Body of pancreas (tissue), 4 donors: ENCODE results near the gene AADACL4. TPM values are rescaled to one million over a fixed set of nuclear protein-coding genes. Genes with fewer than 3 reads are reported as not detected.

Source experiments
- ATAC-seq: fragments of 150-250 bp; one replicate; pipeline ENCODE4 v1.9.1; 2016
- DNase-seq, 4 donors: peaks; one replicate each; pipeline ENCODE4 v3.0.0-alpha.2; 2019
- H3K27ac ChIP-seq, 4 donors: fragments of 200-600 bp; sonication (generic); 1 replicate in 3 of 4; 2 replicates in 1 of 4; pipeline versions ENCODE4 v1.5.1 to v1.6.1; 2016 to 2019; ENCODE audit warnings: mild to moderate bottlenecking in 1 of 4, mixed read lengths in 1 of 4, moderate library complexity in 1 of 4
- H3K27me3 ChIP-seq, 2 donors: fragments of 200-600 bp; sonication (generic); one replicate each; pipeline ENCODE4 v1.6.0; 2016; ENCODE audit warnings: mild to moderate bottlenecking in 1 of 2
- H3K36me3 ChIP-seq, 2 donors: fragments of 200-600 bp; sonication (generic); replicated peaks in 1 of 2; 2 replicates each; pipeline ENCODE4 v1.5.1; 2016; ENCODE audit warnings: low read depth in 2 of 2; ENCODE audit not compliant: insufficient read depth in 1 of 2
- H3K4me1 ChIP-seq: fragments of 200-600 bp; sonication (generic); one replicate; pipeline ENCODE4 v1.6.0; 2016
- H3K4me3 ChIP-seq, 2 donors: fragments of 200-600 bp; sonication (generic); 1 replicate in 1 of 2; 2 replicates in 1 of 2; pipeline ENCODE4 v1.5.1; 2016 to 2019
- H3K9me3 ChIP-seq, 3 donors: fragments of 200-600 bp; sonication (generic); 1 replicate in 2 of 3; 2 replicates in 1 of 3; pipeline ENCODE4 v1.5.1; 2016
- POLR2A ChIP-seq, 3 donors: fragments of 450-650 bp; IDR thresholded peaks; one replicate each; pipeline ENCODE4 v1.6.1; 2016; ENCODE audit warnings: antibody characterized with exemption in 3 of 3, mild to moderate bottlenecking in 2 of 3
- WGBS, 2 donors: methylation state at CpG; one replicate each; pipeline ENCODE4 v1.1.5; 2017; 5-methylcytosine and 5-hydroxymethylcytosine counted together
- intact Hi-C: fragments of 100-400 bp; cut with DNase I; formaldehyde crosslinking; loops from one replicate; pipeline ENCODE4 v1.15.1; 2023
- total RNA-seq, 2 donors: library from RNA; depleted of rRNA; stranded (reverse); fragments of >200 nt; gene quantifications; one replicate each; pipeline ENCODE4 v1.1.0, GENCODE V29; 2016
- TF ChIP-seq, protein P1 (sequence below), 7 experiments: fragments of 450-650 bp in 4 of 7; fragments of 200-600 bp in 3 of 7; sonication (generic) in 3 of 7; IDR thresholded peaks; one replicate each; pipeline ENCODE4 v1.5.1; 2016 to 2019; ENCODE audit warnings: antibody characterized with exemption in 7 of 7

AADACL4 gene
- total RNA-seq, 2 donors from 2014 or later = not detected

GRCh38 chr1:12603224-12603623 lies 40.7 kb upstream of the AADACL4 start:
- WGBS, 2 donors = 59 to 75% methylated on average over 9 of the region's 9 CpGs
- Histone ChIP-seq H3K4me3 (no peak overlapping the region), H3K27ac (no peak overlapping the region), H3K36me3 (no peaks in the 10 kb centered on the region), H3K27me3 (no peaks in the 10 kb centered on the region), H3K4me1 (peaks cover 68% of the 10 kb centered on the region), H3K9me3 (no peaks in the 10 kb centered on the region)
- DNase-seq (no peak), ATAC-seq (no peak)
- intact Hi-C loops = no loop called here
- TF ChIP-seq, protein P1, sequence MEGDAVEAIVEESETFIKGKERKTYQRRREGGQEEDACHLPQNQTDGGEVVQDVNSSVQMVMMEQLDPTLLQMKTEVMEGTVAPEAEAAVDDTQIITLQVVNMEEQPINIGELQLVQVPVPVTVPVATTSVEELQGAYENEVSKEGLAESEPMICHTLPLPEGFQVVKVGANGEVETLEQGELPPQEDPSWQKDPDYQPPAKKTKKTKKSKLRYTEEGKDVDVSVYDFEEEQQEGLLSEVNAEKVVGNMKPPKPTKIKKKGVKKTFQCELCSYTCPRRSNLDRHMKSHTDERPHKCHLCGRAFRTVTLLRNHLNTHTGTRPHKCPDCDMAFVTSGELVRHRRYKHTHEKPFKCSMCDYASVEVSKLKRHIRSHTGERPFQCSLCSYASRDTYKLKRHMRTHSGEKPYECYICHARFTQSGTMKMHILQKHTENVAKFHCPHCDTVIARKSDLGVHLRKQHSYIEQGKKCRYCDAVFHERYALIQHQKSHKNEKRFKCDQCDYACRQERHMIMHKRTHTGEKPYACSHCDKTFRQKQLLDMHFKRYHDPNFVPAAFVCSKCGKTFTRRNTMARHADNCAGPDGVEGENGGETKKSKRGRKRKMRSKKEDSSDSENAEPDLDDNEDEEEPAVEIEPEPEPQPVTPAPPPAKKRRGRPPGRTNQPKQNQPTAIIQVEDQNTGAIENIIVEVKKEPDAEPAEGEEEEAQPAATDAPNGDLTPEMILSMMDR (IDR thresholded peaks at IDR 0.05) = no peak
- TF ChIP-seq POLR2A (IDR thresholded peaks at IDR 0.05) = no peak

DNA sequence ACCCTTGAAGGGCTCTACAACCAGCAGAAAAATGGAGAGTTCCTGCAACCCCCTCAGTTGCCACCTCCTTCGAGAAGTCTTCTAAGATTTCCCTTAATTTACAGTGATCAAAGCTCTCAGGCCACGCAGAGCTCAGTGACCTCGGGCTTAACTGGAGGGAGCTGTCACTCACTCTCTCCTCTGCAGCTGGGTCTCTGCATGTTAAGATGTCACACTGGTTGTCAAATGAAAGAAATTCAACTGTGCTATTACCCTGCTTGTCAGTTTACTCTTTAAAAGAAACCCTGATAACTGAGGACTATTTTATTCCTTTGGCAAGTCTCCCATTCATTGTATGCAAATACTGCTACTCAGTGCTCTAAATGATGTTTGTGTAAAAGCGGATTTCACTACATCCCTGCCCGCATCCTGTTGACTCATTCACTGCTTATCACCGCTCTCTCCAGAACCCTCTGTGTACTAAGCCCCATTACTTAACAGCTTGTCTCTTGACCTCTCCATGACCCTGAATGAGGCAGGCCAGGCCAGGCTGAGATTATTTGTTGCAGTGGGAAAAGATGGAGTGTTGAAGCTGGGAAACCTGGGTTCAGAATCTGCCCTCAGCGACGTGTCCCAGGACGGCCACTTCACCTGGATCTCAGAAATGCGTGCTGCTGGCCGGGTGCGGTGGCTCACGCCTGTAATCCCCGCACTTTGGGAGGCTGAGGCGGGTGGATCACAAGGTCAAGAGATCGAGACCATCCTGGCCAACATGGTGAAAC lies 39.6 kb upstream of the AADACL4 start:
- Histone ChIP-seq H3K27ac (peak overlapping the region in 3 of 4 donors; percentile 20 to 41 (median 32)), H3K4me1 (peaks cover 66% of the 10 kb centered on the region), H3K36me3 (no peaks in the 10 kb centered on the region), H3K27me3 (no peaks in the 10 kb centered on the region), H3K9me3 (no peaks in the 10 kb centered on the region), H3K4me3 (no peak overlapping the region)
- no peak for TF ChIP-seq POLR2A (IDR thresholded peaks at IDR 0.05)
- TF ChIP-seq, protein P1 (IDR thresholded peaks at IDR 0.05) = no peak
- ATAC-seq (peak; percentile 57), DNase-seq (peak in 3 of 4 donors; percentile 48 to 73 (median 51))
- WGBS, 2 donors = 24 to 49% methylated on average over 7 to 16 of the region's 16 CpGs
- intact Hi-C loops = no loop called here

DNA sequence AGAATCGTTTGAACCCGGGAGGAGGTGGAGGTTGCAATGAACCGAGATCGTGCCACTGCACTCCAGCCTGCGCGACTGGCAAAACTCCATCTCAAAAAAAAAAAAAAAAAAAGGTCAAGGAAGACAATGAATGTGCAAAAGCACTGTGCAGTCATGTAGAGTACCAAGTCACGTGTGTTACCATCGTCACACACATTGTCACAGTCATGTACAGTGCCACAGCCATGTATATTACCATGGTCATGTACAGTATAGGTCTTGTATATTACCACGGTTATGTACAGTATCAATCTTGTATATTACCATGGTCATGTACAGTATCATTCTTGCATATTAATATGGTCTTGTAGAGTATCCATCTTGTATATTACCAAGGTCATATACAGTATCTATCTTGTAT lies 38.9 kb upstream of the AADACL4 start:
- TF ChIP-seq POLR2A (IDR thresholded peaks at IDR 0.05) = no peak
- TF ChIP-seq, protein P1 (IDR thresholded peaks at IDR 0.05) = no peak
- intact Hi-C loops = no loop called here
- ATAC-seq (no peak), DNase-seq (no peak)
- H3K27me3 ChIP-seq = no peaks in the 10 kb centered on the region
- H3K4me1 ChIP-seq = peaks cover 66% of the 10 kb centered on the region
- H3K9me3 ChIP-seq = no peaks in the 10 kb centered on the region
- WGBS, 2 donors = 84 to 88% methylated on average over 9 of the region's 9 CpGs
- no peak overlapping the region for H3K4me3 ChIP-seq
- H3K36me3 ChIP-seq = no peaks in the 10 kb centered on the region
- no peak overlapping the region for H3K27ac ChIP-seq

GRCh38 chr1:12607263-12607662 lies 36.6 kb upstream of the AADACL4 start:
- Histone ChIP-seq H3K27ac (no peak overlapping the region), H3K4me1 (peaks cover 64% of the 10 kb centered on the region), H3K4me3 (no peak overlapping the region), H3K27me3 (no peaks in the 10 kb centered on the region), H3K9me3 (no peaks in the 10 kb centered on the region), H3K36me3 (peaks cover 0 to under 1% of the 10 kb centered on the region in 2 donors)
- DNase-seq = no peak
- ATAC-seq = no peak
- no peak for TF ChIP-seq POLR2A (IDR thresholded peaks at IDR 0.05)
- TF ChIP-seq, protein P1 (IDR thresholded peaks at IDR 0.05) = no peak
- 86 to 97% methylated on average over 3 of the region's 3 CpGs for WGBS, 2 donors
- intact Hi-C loops = no loop called here
